Measurements from ENCODE around the gene NBL1. TPM values are rescaled to one million over a fixed set of nuclear protein-coding genes. Genes with fewer than 3 reads are reported as not detected.

NBL1 gene
- total and polyA plus RNA-seq, 2 experiments from 2014 or later: 6.1 to 10.6 TPM

Other genes with a start within 250 kb of the NBL1 start
- 183 and 195 TPM in 2 replicates for gene CAPZB, start 158.8 kb upstream of the NBL1 start, total RNA-seq (2014; rRNA removed; shearing (Covaris generic))
- gene CAPZB, start 158.8 kb upstream of the NBL1 start, polyA plus RNA-seq (2016; fragmentation: Nextera tagmentation; extraction: Ambion mirVana): 320 and 348 TPM in 2 replicates
- 0.66 and 0.82 TPM in 2 replicates for gene HTR6, start 20.6 kb downstream of the NBL1 start, total RNA-seq (2014; rRNA removed; shearing (Covaris generic))
- 0.14 and 0.26 TPM in 2 replicates for gene HTR6, start 20.6 kb downstream of the NBL1 start, polyA plus RNA-seq (2016; fragmentation: Nextera tagmentation; extraction: Ambion mirVana)
- 3.1 and 6.9 TPM in 2 replicates for gene TMCO4, start 155.6 kb downstream of the NBL1 start, total RNA-seq (2014; rRNA removed; shearing (Covaris generic))
- 2.6 and 3.9 TPM in 2 replicates for gene TMCO4, start 155.6 kb downstream of the NBL1 start, polyA plus RNA-seq (2016; fragmentation: Nextera tagmentation; extraction: Ambion mirVana)
- not detected in 2 replicates for gene RNF186, start 171.0 kb downstream of the NBL1 start, total RNA-seq (2014; rRNA removed; shearing (Covaris generic))
- not detected in 2 replicates for gene RNF186, start 171.0 kb downstream of the NBL1 start, polyA plus RNA-seq (2016; fragmentation: Nextera tagmentation; extraction: Ambion mirVana)
- 12.9 and 13.3 TPM in 2 replicates for gene OTUD3, start 238.1 kb downstream of the NBL1 start, total RNA-seq (2014; rRNA removed; shearing (Covaris generic))
- 3.0 and 4.0 TPM in 2 replicates for gene OTUD3, start 238.1 kb downstream of the NBL1 start, polyA plus RNA-seq (2016; fragmentation: Nextera tagmentation; extraction: Ambion mirVana)

Data from GM23338 (cell line).